ENCODE measurements around the gene HIGD1B. TPM values are rescaled to one million over a fixed set of nuclear protein-coding genes. Genes with fewer than 3 reads are reported as not detected.

Gene HIGD1B
- total RNA-seq, 1 experiment from 2014 or later: not detected

DNA sequence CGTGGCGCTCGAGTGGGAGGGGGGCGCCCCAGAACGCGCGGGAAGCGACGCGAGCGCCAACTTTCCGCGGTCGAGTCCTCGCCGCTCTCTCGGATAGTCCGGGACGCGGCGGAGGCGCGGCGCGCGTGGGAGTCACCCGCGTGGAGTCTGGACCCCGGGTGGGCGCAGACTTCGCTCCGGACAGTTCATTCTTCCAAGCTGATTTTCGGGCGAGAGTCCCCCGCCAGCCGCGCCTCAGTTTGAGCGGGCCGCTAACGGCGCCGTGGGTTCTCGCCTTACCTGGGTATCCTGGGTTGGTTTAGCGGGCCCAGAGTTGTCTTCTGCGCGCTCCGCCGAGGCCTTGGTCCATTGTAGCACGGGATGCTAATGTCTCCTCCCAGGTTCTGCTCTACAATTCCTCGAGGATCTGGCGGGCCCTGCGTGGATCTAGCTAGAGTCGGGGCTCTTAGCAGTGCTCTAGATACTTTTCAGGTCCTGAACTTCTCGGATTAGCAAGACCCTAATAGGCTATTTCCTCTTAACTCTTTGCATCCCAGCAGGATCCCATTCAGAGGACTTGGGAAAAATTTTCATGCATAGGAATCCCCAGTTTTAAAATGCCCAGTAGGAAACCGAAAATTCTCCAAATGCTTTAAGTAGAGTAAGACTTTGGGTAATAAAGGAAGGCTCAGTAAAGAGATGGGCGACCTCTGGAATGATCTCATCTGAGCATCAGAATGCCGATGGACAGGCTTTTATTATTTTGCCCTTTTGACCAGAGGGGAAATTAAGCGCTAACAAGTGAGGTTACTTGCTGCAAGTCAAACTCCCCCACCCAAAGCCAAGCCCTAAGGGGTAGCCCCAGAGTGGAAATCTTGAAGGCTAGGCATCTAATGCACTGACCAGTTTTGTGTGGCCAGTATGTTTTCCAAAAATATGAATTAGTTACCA lies 17.1 kb upstream of the HIGD1B start:
- BruUV-seq (replicated peaks): no TSS peak
- Histone ChIP-seq H3K4me3 (ENCODE audit: low read depth in 2 of 2, low read length in 2 of 2) (peak overlapping the region; percentile 56 to 82), H3K27me3 (ENCODE audit: control insufficient read depth, insufficient read depth, low read length) (no peaks in the 10 kb centered on the region), H3K4me1 (ENCODE audit: control insufficient read depth, insufficient read depth, low read length) (peaks cover 8% of the 10 kb centered on the region), H3K9me3 (ENCODE audit: control insufficient read depth, insufficient read depth, low read depth, low read length) (no peaks in the 10 kb centered on the region), H3K36me3 (ENCODE audit: control insufficient read depth, insufficient read depth, low read length) (no peaks in the 10 kb centered on the region; the same call in 1 of the 2 replicates), H3K27ac (ENCODE audit: low read length) (peak overlapping the region; percentile 82)
- TF ChIP-seq, protein P1, sequence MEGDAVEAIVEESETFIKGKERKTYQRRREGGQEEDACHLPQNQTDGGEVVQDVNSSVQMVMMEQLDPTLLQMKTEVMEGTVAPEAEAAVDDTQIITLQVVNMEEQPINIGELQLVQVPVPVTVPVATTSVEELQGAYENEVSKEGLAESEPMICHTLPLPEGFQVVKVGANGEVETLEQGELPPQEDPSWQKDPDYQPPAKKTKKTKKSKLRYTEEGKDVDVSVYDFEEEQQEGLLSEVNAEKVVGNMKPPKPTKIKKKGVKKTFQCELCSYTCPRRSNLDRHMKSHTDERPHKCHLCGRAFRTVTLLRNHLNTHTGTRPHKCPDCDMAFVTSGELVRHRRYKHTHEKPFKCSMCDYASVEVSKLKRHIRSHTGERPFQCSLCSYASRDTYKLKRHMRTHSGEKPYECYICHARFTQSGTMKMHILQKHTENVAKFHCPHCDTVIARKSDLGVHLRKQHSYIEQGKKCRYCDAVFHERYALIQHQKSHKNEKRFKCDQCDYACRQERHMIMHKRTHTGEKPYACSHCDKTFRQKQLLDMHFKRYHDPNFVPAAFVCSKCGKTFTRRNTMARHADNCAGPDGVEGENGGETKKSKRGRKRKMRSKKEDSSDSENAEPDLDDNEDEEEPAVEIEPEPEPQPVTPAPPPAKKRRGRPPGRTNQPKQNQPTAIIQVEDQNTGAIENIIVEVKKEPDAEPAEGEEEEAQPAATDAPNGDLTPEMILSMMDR (IDR thresholded peaks at IDR 0.05): no peak
- TF ChIP-seq, protein P2, sequence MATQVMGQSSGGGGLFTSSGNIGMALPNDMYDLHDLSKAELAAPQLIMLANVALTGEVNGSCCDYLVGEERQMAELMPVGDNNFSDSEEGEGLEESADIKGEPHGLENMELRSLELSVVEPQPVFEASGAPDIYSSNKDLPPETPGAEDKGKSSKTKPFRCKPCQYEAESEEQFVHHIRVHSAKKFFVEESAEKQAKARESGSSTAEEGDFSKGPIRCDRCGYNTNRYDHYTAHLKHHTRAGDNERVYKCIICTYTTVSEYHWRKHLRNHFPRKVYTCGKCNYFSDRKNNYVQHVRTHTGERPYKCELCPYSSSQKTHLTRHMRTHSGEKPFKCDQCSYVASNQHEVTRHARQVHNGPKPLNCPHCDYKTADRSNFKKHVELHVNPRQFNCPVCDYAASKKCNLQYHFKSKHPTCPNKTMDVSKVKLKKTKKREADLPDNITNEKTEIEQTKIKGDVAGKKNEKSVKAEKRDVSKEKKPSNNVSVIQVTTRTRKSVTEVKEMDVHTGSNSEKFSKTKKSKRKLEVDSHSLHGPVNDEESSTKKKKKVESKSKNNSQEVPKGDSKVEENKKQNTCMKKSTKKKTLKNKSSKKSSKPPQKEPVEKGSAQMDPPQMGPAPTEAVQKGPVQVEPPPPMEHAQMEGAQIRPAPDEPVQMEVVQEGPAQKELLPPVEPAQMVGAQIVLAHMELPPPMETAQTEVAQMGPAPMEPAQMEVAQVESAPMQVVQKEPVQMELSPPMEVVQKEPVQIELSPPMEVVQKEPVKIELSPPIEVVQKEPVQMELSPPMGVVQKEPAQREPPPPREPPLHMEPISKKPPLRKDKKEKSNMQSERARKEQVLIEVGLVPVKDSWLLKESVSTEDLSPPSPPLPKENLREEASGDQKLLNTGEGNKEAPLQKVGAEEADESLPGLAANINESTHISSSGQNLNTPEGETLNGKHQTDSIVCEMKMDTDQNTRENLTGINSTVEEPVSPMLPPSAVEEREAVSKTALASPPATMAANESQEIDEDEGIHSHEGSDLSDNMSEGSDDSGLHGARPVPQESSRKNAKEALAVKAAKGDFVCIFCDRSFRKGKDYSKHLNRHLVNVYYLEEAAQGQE (IDR thresholded peaks at IDR 0.05; ENCODE audit: insufficient read depth in 1 of 2, low read depth in 2 of 2, low read length in 1 of 2): no peak
- TF ChIP-seq SIN3A (IDR thresholded peaks at IDR 0.05; ENCODE audit: borderline replicate concordance, insufficient read depth, low read depth, low read length) (no peak), TCF7L2 (IDR thresholded peaks at IDR 0.05; ENCODE audit: low read depth, low read length) (no peak), POLR2AphosphoS5 (IDR thresholded peaks at IDR 0.05; ENCODE audit: low read depth, low read length) (no peak)
- intact Hi-C loops (cut with micrococcal nuclease; ENCODE audit: unreplicated experiment) (no loop called here), in situ Hi-C loops (cut with HindIII; ENCODE audit: low pct_unique_long_range_greater_than_20kb, low sequenced_read_pairs) (no loop called here)
- POLR2A ChIA-PET: no interaction called here
- DNase-seq (ENCODE audit: low read depth, low spot score) (no peak), ATAC-seq (peak; percentile 51)
- CTCF ChIA-PET: no interaction called here

DNA sequence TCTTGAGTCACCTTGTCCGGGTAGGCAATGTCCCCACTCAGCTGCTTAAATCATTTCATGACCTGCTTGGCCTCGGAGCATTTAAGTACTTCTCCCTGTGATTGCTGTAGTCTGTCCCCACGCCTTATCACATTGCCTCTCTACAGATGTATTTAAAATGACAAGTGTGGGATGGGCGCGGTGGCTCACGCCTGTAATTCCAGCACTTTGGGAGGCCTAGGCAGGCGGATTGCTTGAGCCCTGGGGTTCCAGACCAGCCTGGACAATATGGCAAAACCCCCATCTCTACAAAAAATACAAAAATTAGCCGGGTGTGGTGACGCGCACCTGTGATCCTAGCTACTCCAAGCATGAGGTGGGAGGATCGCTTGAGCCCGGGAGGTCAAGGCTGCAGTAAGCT lies 16.3 kb upstream of the HIGD1B start:
- intact Hi-C loops (cut with micrococcal nuclease; ENCODE audit: unreplicated experiment): no loop called here
- in situ Hi-C loops (cut with HindIII; ENCODE audit: low pct_unique_long_range_greater_than_20kb, low sequenced_read_pairs): no loop called here

More for the DNA sequence above, 16.3 kb upstream of the HIGD1B start:
- no peaks in the 10 kb centered on the region for H3K9me3 ChIP-seq (ENCODE audit: control insufficient read depth, insufficient read depth, low read depth, low read length)
- BruUV-seq (replicated peaks): no TSS peak
- no peak for DNase-seq (ENCODE audit: low read depth, low spot score)
- ChIA-PET CTCF (no interaction called here), POLR2A (no interaction called here)
- TF ChIP-seq TCF7L2 (IDR thresholded peaks at IDR 0.05; ENCODE audit: low read depth, low read length): no peak
- TF ChIP-seq POLR2AphosphoS5 (IDR thresholded peaks at IDR 0.05; ENCODE audit: low read depth, low read length): no peak
- TF ChIP-seq SIN3A (IDR thresholded peaks at IDR 0.05; ENCODE audit: borderline replicate concordance, insufficient read depth, low read depth, low read length): no peak
- TF ChIP-seq, protein P2 (IDR thresholded peaks at IDR 0.05; ENCODE audit: insufficient read depth in 1 of 2, low read depth in 2 of 2, low read length in 1 of 2): no peak
- TF ChIP-seq, protein P1 (IDR thresholded peaks at IDR 0.05): no peak
- H3K27ac ChIP-seq (ENCODE audit: low read length): peak overlapping the region; percentile 82; the same call in 1 of the 2 replicates
- H3K27me3 ChIP-seq (ENCODE audit: control insufficient read depth, insufficient read depth, low read length): no peaks in the 10 kb centered on the region
- ATAC-seq: no peak
- H3K36me3 ChIP-seq (ENCODE audit: control insufficient read depth, insufficient read depth, low read length): no peaks in the 10 kb centered on the region; the same call in 1 of the 2 replicates
- H3K4me1 ChIP-seq (ENCODE audit: control insufficient read depth, insufficient read depth, low read length): peaks cover 8% of the 10 kb centered on the region
- H3K4me3 ChIP-seq (ENCODE audit: low read depth in 2 of 2, low read length in 2 of 2): no peak overlapping the region

Measured in Panc1 (cell line).